Measurements from ENCODE around the gene LHFPL3.

DNA sequence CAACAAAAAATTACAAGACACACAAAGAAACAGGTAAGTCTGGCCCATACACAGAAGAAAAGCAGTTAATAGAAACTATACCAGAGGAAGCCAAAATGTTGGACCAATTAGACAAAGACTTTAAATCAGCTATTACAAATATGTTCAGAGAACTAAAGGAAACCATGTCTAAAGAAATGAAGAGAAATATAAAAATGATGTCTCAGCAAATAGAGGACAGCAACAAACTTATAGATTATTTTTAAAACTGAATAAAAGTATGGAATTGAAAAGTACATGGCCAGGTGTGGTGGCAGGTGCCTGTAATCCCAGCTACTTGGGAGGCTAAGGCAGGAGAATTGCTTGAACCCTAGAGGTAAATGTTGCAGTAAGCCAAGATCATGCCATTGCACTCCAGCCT lies 58.5 kb downstream of the LHFPL3 start:
- TF ChIP-seq EZH2 (optimal IDR thresholded peaks at IDR 0.05; ENCODE audit: low read depth, low read length) (no peak), CTCF (IDR thresholded peaks at IDR 0.05; ENCODE audit: low read length) (no peak)
